KMS-11 (cell line): ENCODE results near the gene BCAS1.
"Not testable (repeated sequence)": the region's sequence is repeated elsewhere in the genome, so short reads cannot be mapped to it uniquely, and the experiment has no call there.

Source experiments
- H2AFZ ChIP-seq: fragments of 200-600 bp; sonication (generic); 2 replicates; pipeline ENCODE4 v1.6.1; 2016; ENCODE audit warnings: antibody characterized with exemption, mixed run types, low read depth
- H3K27ac ChIP-seq: fragments of 200-600 bp; sonication (generic); 2 replicates; pipeline ENCODE4 v1.6.1; 2016; ENCODE audit warnings: mild to moderate bottlenecking, mixed run types
- H3K27me3 ChIP-seq: fragments of 200-600 bp; sonication (generic); 2 replicates; pipeline ENCODE4 v1.6.1; 2017; ENCODE audit warnings: mild to moderate bottlenecking, low read depth, mixed run types, moderate library complexity; ENCODE audit not compliant: insufficient read depth
- H3K36me3 ChIP-seq: fragments of 200-600 bp; sonication (generic); 2 replicates; pipeline ENCODE4 v1.6.1; 2017; ENCODE audit warnings: mild to moderate bottlenecking, mixed run types; ENCODE audit not compliant: insufficient read depth
- H3K4me1 ChIP-seq: fragments of 200-600 bp; sonication (generic); 2 replicates; pipeline ENCODE4 v1.6.1; 2016; ENCODE audit warnings: mild to moderate bottlenecking, low read depth, mixed run types; ENCODE audit not compliant: poor library complexity, severe bottlenecking
- H3K4me2 ChIP-seq: fragments of 200-600 bp; sonication (generic); 2 replicates; pipeline ENCODE4 v1.7.0; 2016; ENCODE audit warnings: mild to moderate bottlenecking, mixed run types
- H3K4me3 ChIP-seq: fragments of 200-600 bp; sonication (generic); IDR thresholded peaks from 2 replicates; pipeline ENCODE4 v1.6.1; 2017; ENCODE audit warnings: low read depth, low read length, mixed read lengths; ENCODE audit not compliant: insufficient read depth
- H3K79me2 ChIP-seq: fragments of 200-600 bp; sonication (generic); 2 replicates; pipeline ENCODE4 v1.6.1; 2016; ENCODE audit warnings: low read depth, mixed run types; ENCODE audit not compliant: insufficient read depth
- H3K9ac ChIP-seq: fragments of 200-600 bp; sonication (generic); 2 replicates; pipeline ENCODE4 v1.6.1; 2016; ENCODE audit warnings: mild to moderate bottlenecking, mixed run types
- H4K20me1 ChIP-seq: fragments of 200-600 bp; sonication (generic); 2 replicates; pipeline ENCODE4 v1.6.1; 2016; ENCODE audit warnings: mild to moderate bottlenecking, mixed run types; ENCODE audit not compliant: insufficient read depth
- CTCF ChIP-seq: fragments of 200-600 bp; sonication (generic); conservative IDR thresholded peaks from 2 replicates; pipeline ENCODE4 v1.6.1; 2017; ENCODE audit warnings: low read depth, mild to moderate bottlenecking, antibody characterized with exemption, low read length, moderate library complexity, mixed read lengths

The BCAS1 gene

GRCh38 chr20:54011346-54011745 lies 59.0 kb downstream of the BCAS1 start:
- peaks cover 37% of the 10 kb centered on the region for H3K4me1 ChIP-seq
- H3K9ac ChIP-seq: no peak overlapping the region
- no peaks in the 10 kb centered on the region for H4K20me1 ChIP-seq
- no peak overlapping the region for H2AFZ ChIP-seq
- H3K36me3 ChIP-seq: no peaks in the 10 kb centered on the region
- H3K27ac ChIP-seq: no peak overlapping the region
- no peaks in the 10 kb centered on the region for H3K27me3 ChIP-seq
- no peak for TF ChIP-seq CTCF
- no peaks in the 10 kb centered on the region for H3K79me2 ChIP-seq
- no peak overlapping the region for H3K4me3 ChIP-seq
- no peak overlapping the region for H3K4me2 ChIP-seq

GRCh38 chr20:54006216-54006615 lies 64.2 kb downstream of the BCAS1 start:
- peak overlapping the region; percentile 87; the same call in 1 of the 2 replicates for H3K27ac ChIP-seq
- not testable (repeated sequence) for H2AFZ ChIP-seq, H4K20me1 ChIP-seq, H3K79me2 ChIP-seq, H3K27me3 ChIP-seq, H3K36me3 ChIP-seq, H3K9ac ChIP-seq, H3K4me3 ChIP-seq
- peaks cover 41% of the 10 kb centered on the region for H3K4me1 ChIP-seq
- peak overlapping the region; percentile 89; the same call in 1 of the 2 replicates for H3K4me2 ChIP-seq

DNA sequence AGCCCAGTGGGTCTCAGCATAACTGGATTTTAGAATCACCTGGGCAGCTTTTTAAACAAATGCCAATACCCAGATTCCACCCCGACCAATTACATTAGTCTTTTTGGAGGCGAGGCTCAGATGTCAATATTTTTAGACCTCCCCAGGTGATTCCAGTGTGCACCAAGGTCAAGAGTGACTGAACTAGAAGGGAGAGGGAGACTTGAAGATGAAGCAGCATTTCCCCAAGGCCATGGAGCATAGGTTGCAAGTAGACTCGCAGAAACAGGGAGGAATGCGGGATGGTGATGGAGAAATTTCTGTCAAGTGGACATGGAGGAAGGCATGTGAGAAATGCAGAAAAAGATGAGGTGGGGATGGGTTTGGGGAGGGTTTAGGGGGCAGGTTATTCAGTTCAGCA lies 64.9 kb downstream of the BCAS1 start:
- Histone ChIP-seq H3K27ac (peak overlapping the region; percentile 87), H3K27me3 (no peaks in the 10 kb centered on the region), H3K36me3 (no peaks in the 10 kb centered on the region), H3K4me2 (peak overlapping the region; percentile 89), H4K20me1 (no peaks in the 10 kb centered on the region), H3K4me3 (no peak overlapping the region), H3K79me2 (no peaks in the 10 kb centered on the region), H3K4me1 (peaks cover 41% of the 10 kb centered on the region), H2AFZ (no peak overlapping the region), H3K9ac (peak overlapping the region; percentile 35; the same call in 1 of the 2 replicates)
- no peak for TF ChIP-seq CTCF

DNA sequence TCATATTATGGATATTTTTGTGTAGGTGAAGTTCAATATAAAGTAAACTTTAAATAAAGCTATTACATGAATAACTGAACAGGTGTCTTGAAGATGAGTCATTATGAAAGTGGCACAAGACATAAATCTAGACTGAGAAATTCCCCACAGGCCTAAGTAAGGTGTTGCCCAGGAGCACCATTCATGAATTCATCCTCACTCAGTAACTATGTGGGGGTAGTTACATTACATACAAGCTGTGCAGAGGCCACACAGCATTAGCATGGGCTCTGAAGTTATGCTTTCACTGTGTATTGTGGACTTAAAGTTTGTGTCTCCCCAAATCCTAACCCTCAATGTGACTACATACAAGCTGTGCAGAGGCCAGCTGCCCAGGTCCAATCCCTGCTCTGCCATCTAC lies 65.9 kb downstream of the BCAS1 start:
- Histone ChIP-seq H4K20me1 (no peaks in the 10 kb centered on the region), H3K27me3 (no peaks in the 10 kb centered on the region), H3K36me3 (no peaks in the 10 kb centered on the region), H3K27ac (peak overlapping the region; percentile 87), H3K9ac (peak overlapping the region; percentile 35; the same call in 1 of the 2 replicates), H3K79me2 (no peaks in the 10 kb centered on the region), H2AFZ (peak overlapping the region; percentile 4; the same call in 1 of the 2 replicates), H3K4me2 (peak overlapping the region; percentile 89), H3K4me3 (no peak overlapping the region), H3K4me1 (peaks cover 52% of the 10 kb centered on the region)
- no peak for TF ChIP-seq CTCF

- Histone ChIP-seq H3K4me3 (no peak overlapping the region), H3K27ac (no peak overlapping the region), H4K20me1 (no peaks in the 10 kb centered on the region), H3K4me1 (peaks cover 53% of the 10 kb centered on the region), H3K27me3 (no peaks in the 10 kb centered on the region), H3K36me3 (no peaks in the 10 kb centered on the region), H3K4me2 (no peak overlapping the region), H2AFZ (no peak overlapping the region), H3K9ac (no peak overlapping the region), H3K79me2 (no peaks in the 10 kb centered on the region)
- TF ChIP-seq CTCF: no peak
Observed at GRCh38 chr20:54002741-54003140, 67.7 kb downstream of the BCAS1 start.
